ENCODE data around the gene NFIX. TPM values are rescaled to one million over a fixed set of nuclear protein-coding genes. Genes with fewer than 3 reads are reported as not detected.
A peak's percentile ranks its signal among the peaks of the same experiment; 100 is the strongest.

Gene NFIX
- total and polyA plus RNA-seq, 9 of the 15 experiments (the other 6 are each of a cell fraction or from before 2014, with no cell fraction given) = 0.28 to 26.8 (median 5.4) TPM

GRCh38 chr19:13012690-13013608 is 17.7 kb downstream of the NFIX start (continued):
- TF ChIP-seq MGA (IDR thresholded peaks at IDR 0.05) (peak; percentile 85), SAFB2 (IDR thresholded peaks at IDR 0.05; ENCODE audit: borderline replicate concordance, low read depth, low read length, severe bottlenecking) (no peak), NFRKB (IDR thresholded peaks at IDR 0.05; ENCODE audit: low read depth) (no peak), CREB3 (tag; conservative IDR thresholded peaks at IDR 0.05; ENCODE audit: low read depth) (no peak)
